Stimulated activated CD8-positive, alpha-beta memory T cell treated with anti-CD3 and anti-CD28 coated beads, Interleukin-7, amount 100 ng/mL, for 48 hours (primary cell): ENCODE results near the gene HLX.

Experiments used
- DNase-seq, 2 donors: peaks; one replicate each; pipeline ENCODE4 v3.0.0-alpha.2; 2020; ENCODE audit warnings: low read depth in 1 of 2; ENCODE audit errors: extremely low read depth in 1 of 2

The HLX gene, protein sequence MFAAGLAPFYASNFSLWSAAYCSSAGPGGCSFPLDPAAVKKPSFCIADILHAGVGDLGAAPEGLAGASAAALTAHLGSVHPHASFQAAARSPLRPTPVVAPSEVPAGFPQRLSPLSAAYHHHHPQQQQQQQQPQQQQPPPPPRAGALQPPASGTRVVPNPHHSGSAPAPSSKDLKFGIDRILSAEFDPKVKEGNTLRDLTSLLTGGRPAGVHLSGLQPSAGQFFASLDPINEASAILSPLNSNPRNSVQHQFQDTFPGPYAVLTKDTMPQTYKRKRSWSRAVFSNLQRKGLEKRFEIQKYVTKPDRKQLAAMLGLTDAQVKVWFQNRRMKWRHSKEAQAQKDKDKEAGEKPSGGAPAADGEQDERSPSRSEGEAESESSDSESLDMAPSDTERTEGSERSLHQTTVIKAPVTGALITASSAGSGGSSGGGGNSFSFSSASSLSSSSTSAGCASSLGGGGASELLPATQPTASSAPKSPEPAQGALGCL

DNA sequence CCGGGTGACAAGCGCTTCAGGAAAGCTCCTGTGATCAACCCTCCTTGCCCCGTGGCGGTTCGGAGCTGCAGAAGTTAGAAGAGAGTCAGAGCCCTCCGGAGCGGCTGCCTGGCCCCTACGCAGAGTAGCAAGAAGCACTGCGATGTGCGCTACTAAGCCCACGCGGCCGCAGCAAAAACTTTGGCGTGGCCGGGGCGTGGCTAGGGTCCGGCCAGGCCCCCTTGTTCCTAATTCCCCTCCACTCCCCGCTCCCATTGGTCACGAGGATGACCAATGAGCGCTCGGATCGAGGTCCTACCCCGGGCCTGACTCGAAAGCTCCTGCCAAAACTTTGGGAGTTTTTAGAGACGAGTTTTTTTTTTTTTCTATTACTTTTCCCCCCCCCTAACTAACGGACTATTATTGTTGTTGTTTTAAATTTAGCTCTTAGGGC lies at the start of gene HLX:
Gene HLX, plus strand, starts transcription at position 368 of the 433 bp plus-strand sequence. CDS start 415 bp downstream, outside the sequence.
- DNase-seq = no peak

DNA sequence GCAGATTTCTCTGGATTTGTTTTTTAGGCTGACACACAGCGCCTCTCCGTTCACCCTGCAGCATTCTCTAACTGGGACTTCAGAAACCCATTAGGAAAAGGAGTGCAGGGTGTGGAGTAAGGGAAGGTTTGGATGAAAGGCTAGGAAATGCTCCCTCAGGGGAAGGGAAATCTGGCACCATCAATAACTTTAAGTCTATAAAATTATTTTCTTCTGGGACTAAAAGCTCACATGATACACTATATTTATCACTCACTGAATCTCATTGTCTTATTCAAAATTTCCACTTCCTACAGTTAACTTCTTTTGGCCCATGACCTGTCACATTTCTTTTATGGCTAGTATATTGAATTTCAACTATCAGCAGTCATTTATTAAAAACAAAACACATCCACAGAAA lies 45.8 kb upstream of the HLX start:
- DNase-seq = no peak

DNA sequence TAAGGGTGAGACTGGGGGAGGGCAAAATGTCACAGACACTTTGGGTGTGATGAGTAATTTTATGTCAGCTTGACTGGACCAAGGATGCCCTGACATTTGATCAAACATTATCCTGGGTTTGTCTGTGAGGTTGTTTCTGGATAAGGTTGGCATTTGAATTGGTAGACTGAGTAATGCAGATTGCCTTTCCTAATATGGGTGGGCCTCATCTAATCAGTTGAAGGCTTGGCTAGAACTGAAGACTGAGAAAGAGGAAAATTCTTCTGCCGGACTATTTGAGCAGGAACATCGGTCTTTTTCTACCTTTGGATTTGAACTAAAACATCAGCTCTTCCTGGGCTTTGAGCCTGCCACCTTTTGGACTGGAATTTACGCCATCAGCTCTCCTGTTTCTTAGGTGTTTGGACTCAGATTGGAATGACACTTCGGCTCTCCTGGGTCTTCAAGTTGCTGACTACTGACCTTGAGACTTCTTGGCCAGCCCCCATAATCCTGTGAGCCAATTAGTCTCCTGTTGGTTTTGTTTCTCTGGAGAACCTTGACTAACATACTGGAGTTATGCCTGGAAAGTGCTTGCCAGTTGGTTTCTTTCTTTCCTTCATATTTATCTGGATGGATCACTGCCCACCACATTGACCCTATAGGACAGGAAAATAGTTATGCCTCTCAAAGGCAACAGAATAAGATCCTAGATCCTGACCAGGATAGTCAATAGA lies 44.9 kb upstream of the HLX start:
- no peak for DNase-seq

DNA sequence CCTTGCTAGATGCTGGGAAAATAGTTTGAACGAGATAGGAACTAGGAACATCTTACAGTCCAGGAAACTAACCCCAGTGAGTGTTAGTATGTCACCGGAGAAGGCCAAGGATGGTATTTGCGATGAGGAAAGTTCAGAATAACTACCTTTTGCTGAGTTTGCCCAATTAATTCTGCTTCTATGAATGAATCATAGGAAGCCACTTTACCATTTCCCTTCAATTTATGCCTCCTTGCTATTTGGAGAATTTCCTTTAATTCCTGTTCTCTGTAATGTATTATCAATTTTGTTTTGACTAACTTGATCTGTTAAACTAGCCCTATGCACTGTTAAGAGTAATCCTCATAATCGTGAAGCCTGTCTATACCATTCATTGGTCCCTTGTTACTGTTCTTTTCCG lies 40.7 kb upstream of the HLX start:
- DNase-seq = no peak

DNA sequence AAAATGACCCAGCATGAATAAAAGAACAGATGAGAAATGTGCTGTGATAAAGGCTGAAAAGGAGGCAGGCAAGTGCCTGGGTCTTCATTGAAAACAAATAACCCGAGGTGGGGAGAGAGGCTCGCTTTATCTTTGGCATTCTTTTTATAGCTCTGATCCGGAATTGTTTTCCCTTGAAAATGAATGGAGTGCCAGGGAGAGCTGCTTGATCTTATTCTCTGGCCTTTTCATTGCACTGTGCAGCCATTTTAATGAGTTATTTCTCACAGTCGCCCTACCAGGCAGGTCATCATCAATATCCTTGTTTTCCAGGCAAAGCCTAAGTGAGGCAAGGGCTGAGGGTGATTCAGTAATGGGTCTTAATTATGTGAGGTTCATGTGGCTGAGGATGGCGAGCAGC lies 39.8 kb upstream of the HLX start:
- DNase-seq = no peak

DNA sequence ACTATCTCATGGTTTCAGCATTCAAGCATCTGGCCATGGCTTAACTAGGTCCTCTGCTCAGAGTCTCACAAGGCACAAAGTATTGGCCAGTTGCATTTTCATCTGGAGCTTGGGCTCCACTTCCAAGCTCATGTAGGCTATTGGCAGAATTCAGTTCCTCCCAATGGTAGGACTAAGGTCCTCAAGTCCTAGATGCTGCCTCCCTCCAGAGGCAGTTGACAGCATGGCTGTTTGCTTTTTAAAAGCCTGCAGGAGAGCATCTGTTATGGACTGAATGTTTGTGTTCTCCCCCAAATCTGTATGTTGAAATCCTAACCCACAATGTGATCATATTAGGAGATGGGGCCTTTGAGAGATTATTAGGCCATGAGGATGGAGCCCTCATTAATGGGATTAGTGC lies 38.0 kb upstream of the HLX start:
- no peak for DNase-seq

DNA sequence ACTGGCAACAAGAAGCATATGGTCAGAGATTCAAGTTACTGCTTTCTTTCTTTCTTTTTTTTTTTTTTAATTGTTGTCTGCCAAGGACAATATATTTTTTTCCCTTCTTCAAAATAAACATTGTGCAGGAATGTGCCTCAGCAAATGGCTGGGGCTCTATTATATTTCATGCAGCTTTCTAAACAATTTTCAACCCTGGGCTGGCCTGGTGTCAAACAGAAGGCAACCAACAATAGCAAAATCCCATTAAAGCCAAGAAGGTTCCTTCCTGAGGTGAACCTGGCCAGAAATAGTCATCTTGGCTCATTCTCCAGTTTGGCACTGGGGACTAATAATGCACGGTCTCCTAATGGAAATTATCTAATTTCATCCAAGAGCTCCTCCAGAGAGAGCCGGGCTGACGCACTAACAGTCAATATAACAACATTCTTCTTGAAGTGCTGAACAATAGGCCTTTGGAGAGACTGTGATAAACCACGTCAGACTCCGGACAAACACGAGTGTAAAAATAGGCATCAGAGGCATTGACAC lies 35.7 kb upstream of the HLX start:
- no peak for DNase-seq

DNA sequence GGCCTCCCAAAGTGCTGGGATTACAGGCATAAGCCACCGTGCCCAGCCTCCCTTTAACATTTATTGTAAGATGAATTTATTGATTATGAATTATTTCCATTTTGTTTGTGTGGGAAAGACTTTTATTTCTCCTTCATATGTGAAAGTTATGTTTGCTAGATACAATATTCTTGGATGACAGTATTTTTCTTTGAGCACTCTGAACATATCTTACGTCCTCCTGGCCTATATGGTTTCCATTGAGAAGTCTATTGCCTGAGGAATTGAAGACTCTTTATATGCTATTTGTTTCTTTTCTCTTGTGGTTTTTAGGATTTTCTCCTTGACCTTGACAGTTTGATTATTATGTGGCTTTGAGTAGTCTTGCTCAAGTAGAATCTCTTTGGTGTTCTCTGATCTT lies 26.8 kb upstream of the HLX start:
- DNase-seq = no peak

DNA sequence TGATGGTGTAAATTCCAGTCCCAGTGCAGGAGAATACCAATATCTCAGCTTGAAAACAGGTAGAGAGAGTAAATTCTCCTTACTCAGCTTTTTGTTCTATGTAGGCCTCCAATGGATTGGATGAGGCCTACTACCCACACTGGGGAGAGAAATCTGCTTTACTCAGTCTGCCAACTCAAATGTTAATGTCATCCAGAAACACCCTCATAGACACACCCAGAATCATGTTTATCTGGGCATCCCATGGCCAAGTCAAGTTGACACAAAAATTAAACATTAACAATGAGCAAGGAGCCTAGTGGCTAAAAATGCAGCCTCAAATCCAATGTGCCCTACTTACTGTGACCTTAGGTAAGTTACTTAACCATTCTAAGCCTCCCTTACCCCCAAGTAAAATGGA lies 6.9 kb upstream of the HLX start:
- no peak for DNase-seq

DNA sequence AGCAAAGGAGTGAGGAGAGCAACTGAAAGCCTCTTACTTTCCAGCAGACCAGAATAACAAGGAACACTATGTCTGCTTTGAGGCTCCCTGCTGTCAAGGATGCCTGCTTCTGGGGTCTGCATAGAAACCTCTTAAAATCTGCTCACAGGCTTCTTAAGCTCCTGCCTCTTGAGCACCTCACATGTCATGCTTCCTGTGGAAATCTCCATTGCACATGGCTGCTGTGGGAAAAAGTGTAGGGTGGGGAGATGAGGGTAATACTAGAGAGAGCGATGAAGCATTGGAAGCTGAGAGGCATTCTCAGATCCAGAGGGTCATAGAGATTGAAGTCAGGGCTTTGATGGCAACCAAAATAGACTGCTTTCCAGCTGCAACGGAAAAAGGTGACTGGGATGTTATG lies 6.2 kb upstream of the HLX start:
- DNase-seq = no peak

DNA sequence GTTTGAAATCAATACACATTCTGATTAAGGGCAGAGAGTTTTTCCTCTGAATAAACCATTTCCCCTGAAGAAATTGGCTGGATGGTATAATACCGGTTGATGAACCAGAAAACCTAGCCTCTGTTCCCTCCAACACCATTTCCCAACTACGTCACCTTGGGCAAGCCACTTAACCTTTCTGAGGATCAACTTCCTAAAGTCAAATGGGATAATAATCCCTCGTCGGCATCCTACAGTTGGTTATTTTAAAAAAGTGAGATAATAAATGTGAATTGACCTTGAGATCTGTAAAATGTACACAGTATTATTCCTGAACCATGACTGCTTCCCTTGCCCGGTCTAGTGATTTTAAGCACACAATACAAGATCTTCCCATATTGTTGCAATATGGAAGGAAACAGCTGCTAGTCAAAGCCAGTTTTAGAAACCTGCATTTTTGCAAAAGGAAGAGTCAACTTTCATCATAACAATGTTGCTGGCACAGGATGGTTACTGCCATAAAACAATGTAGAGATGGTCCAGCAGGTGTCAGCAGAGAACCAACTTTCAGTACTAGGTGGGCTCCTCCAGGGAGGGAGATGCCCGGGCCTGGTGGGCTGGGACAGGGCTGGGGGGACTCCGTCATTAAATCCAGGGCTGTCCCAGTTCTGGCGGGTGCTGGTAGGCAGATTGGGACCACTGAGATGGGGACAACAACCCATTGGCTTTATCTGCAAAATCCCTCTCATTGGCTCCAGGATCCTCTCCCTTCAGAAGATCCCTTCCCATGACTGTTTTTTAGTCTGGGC lies 5.2 kb upstream of the HLX start:
- no peak for DNase-seq

DNA sequence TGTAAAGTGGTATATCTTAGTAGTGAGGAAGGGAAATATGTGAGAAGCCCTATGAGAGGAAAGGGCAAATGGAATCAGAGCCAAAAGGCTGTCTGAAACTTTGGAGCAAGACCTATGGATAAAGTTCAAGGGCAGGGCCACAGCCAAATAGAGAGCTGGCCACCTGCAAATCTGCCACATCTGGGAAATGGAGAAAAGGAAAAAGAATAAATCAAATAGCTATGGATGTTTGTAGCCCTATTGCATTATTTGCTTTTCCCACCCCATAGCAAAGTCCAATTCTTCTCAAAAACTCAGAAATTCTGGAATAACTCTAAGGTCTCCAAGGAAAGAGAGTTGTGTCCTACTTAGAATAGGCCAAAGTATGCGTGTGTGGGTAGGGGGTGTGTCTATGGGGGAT lies 4.0 kb upstream of the HLX start:
- DNase-seq = no peak

DNA sequence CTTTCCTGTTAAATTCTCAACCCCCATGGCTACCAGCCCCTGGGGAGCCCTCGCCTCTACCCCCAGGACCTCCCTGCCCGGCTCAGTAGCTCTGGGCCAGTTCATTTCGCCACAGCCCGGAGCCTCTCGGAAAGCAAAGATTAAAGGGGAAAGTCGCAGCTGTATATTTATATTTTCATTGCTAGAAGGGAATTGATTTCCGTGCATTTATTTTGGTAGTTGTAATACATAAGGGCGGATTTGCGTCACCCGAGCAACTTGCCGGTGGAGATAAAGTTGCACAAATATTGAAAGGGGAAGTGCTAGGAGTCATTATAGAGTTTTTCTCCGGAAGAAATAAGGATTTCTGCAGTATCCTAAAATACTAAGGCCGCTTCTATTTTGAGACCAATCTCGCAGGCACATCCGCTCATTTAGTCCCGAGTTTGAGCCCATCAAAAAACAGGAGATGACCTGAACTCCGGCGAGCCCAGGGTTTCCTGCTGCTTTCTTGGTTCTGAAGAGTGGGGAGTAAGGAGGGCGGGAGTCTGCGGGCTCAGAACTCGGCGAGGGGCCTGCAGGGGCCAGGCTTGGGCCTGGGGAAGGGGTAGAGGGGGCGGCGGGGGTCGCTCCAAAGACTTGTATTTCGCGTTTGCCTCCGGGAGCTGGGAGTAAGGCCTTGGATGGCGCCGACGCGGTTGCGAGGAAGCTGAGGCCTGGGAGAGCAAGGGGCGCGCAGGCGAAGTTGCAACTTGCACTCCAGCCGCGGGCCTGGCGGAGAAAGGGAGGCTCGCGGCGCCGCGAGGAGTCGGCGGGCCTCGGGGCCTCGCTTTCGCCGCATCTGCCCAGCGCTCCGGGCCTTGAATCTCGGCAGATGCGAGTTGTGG lies 2.5 kb upstream of the HLX start:
- no peak for DNase-seq

DNA sequence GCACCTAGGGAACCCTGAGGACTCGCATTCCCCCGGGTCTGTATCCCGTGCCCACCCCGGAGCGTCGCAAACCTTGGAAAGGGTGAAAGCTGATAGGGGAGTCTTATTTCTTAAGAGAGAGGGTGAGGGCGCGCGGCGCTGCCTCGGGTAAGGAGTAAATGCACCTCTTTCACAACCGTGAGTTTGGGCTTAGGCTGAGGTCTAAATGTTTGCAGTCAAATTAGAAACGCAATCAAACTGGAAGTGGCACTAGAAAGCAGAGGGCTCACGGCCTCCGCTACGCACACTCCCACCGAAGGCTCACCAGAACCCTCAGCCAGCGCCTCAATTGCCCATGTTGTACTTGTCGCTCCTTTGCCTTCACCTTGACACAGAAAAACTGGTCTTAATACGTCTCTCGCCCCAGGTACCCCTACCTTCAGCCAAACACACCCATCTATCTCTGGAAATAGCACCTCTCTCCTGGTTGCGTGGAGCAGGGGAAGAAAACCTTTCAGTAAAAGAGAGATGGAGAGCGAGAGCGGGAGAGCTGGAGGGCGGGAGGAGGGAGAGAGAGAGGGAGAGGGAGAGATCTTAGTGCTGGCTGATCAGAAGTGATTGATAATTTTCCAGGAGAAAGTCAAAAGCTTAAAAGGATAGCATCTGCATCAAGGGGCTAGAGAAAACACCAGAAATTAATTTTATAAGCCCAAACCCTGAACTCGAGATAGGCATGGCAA lies 1.7 kb upstream of the HLX start:
- no peak for DNase-seq

DNA sequence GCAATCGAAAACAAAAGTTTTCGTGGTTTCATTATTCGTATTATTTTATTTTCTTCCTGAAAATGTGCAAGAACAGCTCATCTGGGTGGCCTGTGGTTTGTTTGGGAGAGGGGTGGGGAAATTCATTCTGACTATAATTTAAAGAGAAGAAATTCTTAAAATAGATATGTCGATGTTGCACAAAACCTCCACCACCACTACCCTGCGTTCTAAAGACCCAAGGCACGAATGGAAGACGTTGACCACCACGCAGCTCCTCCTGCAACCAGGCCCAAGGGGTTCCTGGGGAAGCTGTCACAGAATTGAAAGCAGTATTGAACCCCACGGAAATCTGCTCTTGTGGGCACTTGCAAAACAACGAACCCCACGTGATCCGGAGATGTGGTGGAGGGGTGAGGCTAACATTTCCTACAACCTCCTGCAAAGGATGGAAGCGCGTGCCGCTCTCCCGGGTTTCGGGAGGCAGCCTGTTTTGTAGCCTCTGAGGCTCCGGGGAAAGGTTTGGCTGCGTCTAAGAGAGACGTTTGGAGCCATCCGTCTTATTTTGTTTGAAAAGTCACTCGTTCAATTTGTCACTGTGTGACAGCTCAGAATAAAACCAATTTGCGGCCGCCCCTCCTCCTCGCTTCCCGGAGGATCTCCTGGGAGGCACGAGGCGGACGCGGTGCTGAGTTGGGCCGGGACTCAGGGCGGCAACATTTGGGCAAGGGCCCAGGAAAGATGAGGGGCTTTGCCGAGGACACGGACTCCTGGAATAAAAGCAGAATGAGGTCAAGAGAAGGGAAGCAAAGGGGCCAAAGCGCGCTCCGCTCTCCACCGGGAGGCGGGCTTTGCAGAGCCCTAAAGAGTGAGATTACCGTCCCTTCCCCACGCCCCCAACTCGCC lies 810 bp upstream of the HLX start:
- DNase-seq = no peak

DNA sequence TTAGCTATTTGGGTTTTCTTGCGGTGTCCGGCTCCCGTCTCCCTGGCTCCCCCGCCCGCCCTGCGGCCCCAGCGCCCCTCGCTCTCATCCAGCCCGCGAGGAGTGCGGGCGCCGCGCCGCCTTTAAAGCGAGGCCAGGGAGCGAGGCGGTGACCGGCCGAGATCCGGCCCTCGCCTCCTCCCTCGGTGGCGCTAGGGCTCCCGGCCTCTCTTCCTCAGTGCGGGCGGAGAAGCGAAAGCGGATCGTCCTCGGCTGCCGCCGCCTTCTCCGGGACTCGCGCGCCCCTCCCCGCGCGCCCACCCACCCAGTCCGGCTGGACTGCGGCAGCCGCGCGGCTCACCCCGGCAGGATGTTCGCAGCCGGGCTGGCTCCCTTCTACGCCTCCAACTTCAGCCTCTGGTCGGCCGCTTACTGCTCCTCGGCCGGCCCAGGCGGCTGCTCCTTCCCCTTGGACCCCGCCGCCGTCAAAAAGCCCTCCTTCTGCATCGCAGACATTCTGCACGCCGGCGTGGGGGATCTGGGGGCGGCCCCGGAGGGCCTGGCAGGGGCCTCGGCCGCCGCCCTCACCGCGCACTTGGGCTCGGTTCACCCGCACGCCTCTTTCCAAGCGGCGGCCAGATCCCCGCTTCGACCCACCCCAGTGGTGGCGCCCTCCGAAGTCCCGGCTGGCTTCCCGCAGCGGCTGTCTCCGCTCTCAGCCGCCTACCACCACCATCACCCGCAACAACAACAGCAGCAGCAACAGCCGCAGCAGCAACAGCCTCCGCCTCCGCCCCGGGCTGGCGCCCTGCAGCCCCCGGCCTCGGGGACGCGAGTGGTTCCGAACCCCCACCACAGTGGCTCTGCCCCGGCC lies 492 bp downstream of the HLX start:
- DNase-seq = no peak

DNA sequence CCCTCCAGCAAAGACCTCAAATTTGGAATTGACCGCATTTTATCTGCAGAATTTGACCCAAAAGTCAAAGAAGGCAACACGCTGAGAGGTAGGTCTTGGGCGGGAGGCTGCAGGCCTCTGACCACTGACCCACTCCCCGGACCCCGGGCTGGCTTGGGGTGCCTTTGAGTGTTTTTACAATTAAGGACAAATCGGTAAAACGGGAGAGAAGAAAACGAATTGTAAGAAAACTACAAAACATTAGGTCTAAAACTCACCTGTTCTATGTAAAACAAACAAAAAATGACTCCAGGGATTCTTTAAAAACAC lies 1.1 kb downstream of the HLX start:
- DNase-seq = no peak
